Progenitor cell of endocrine pancreas (in vitro differentiated cells): ENCODE measurements around the gene SOWAHA. TPM values are rescaled to one million over a fixed set of nuclear protein-coding genes. Genes with fewer than 3 reads are reported as not detected.

Experiments
- DNase-seq: peaks from one replicate; pipeline ENCODE4 v3.0.0; 2021; ENCODE audit warnings: low spot score; ENCODE audit not compliant: unreplicated experiment
- H3K27ac Mint-ChIP-seq: 2 replicates; pipeline ENCODE4 v1.8.0; 2021; ENCODE audit warnings: mild to moderate bottlenecking, moderate library complexity, mixed read lengths
- H3K27me3 Mint-ChIP-seq: 2 replicates; pipeline ENCODE4 v1.8.0; 2021; ENCODE audit warnings: mixed read lengths
- H3K36me3 Mint-ChIP-seq: 2 replicates; pipeline ENCODE4 v1.8.0; 2022; ENCODE audit warnings: mixed read lengths; ENCODE audit not compliant: insufficient read depth
- H3K4me1 Mint-ChIP-seq: 2 replicates; pipeline ENCODE4 v1.8.0; 2021; ENCODE audit warnings: low read depth, mixed read lengths
- H3K4me3 Mint-ChIP-seq: 2 replicates; pipeline ENCODE4 v1.8.0; 2021; ENCODE audit warnings: low read depth, mild to moderate bottlenecking, moderate library complexity, mixed read lengths
- H3K9me3 Mint-ChIP-seq: 2 replicates; pipeline ENCODE4 v1.8.0; 2021; ENCODE audit warnings: low read depth, mixed read lengths
- CTCF ChIP-seq: fragments of 200-600 bp; sonication (generic); IDR thresholded peaks from one replicate; pipeline ENCODE4 v1.5.0; 2021; ENCODE audit warnings: antibody characterized with exemption, mild to moderate bottlenecking; ENCODE audit not compliant: unreplicated experiment
- total RNA-seq: library from RNA; stranded (reverse); gene quantifications from 2 replicates; pipeline ENCODE4 v1.2.1, GENCODE V29; 2021

The SOWAHA gene
- total RNA-seq, 1 donor from 2014 or later, result 1.3 TPM

- H3K27me3 Mint-ChIP-seq, result no peaks in the 10 kb centered on the region
- no peak overlapping the region for H3K4me3 Mint-ChIP-seq
- no peaks in the 10 kb centered on the region for H3K36me3 Mint-ChIP-seq
- DNase-seq, result no peak
- H3K27ac Mint-ChIP-seq, result no peak overlapping the region
- no peak for TF ChIP-seq CTCF
- peaks cover 9% of the 10 kb centered on the region for H3K4me1 Mint-ChIP-seq
- H3K9me3 Mint-ChIP-seq, result no peaks in the 10 kb centered on the region
Observed at GRCh38 chr5:132771503-132771998, 41.6 kb upstream of the SOWAHA start.

- TF ChIP-seq CTCF, result no peak
- Mint-ChIP-seq H3K36me3 (no peaks in the 10 kb centered on the region), H3K4me1 (peaks cover 9% of the 10 kb centered on the region), H3K27ac (no peak overlapping the region), H3K27me3 (no peaks in the 10 kb centered on the region), H3K9me3 (no peaks in the 10 kb centered on the region), H3K4me3 (no peak overlapping the region)
- DNase-seq, result no peak
Observed at GRCh38 chr5:132772291-132773070, 40.6 kb upstream of the SOWAHA start.

GRCh38 chr5:132773114-132773513 lies 40.0 kb upstream of the SOWAHA start:
- TF ChIP-seq CTCF, result no peak
- Mint-ChIP-seq H3K36me3 (no peaks in the 10 kb centered on the region), H3K27ac (no peak overlapping the region)

GRCh38 chr5:132773601-132774355 lies 39.3 kb upstream of the SOWAHA start:
- DNase-seq, result no peak
- Mint-ChIP-seq H3K4me3 (no peak overlapping the region), H3K4me1 (peaks cover 14% of the 10 kb centered on the region)

More at GRCh38 chr5:132773114-132773513, 40.0 kb upstream of the SOWAHA start:
- Mint-ChIP-seq H3K9me3 (no peaks in the 10 kb centered on the region), H3K4me1 (peaks cover 11% of the 10 kb centered on the region), H3K4me3 (no peak overlapping the region), H3K27me3 (peaks cover 4% of the 10 kb centered on the region)
- no peak for DNase-seq

More at GRCh38 chr5:132773601-132774355, 39.3 kb upstream of the SOWAHA start:
- no peaks in the 10 kb centered on the region for H3K36me3 Mint-ChIP-seq
- no peaks in the 10 kb centered on the region for H3K9me3 Mint-ChIP-seq
- no peak overlapping the region for H3K27ac Mint-ChIP-seq
- peaks cover 11% of the 10 kb centered on the region for H3K27me3 Mint-ChIP-seq
- no peak for TF ChIP-seq CTCF
